ENCODE measurements around the gene PCDH15. TPM values are rescaled to one million over a fixed set of nuclear protein-coding genes. Genes with fewer than 3 reads are reported as not detected.

The PCDH15 gene
- total RNA-seq, 2 experiments from 2014 or later, result not detected

- H3K27ac ChIP-seq (ENCODE audit: low read depth in 1 of 2, low read length in 2 of 2), result no peak overlapping the region
- Mint-ChIP-seq H3K27ac (no peak overlapping the region), H3K4me3 (no peak overlapping the region), H3K9me3 (peaks cover 8% of the 10 kb centered on the region), H3K36me3 (ENCODE audit: low read depth) (no peaks in the 10 kb centered on the region), H3K4me1 (ENCODE audit: low read depth) (no peaks in the 10 kb centered on the region), H3K27me3 (no peaks in the 10 kb centered on the region)
- no peaks in the 10 kb centered on the region for H3K36me3 ChIP-seq (ENCODE audit: insufficient read depth, low read length)
- ChIA-PET CTCF (no interaction called here), POLR2A (no interaction called here)
- H3K4me3 ChIP-seq (ENCODE audit: low read length), result no peak overlapping the region
- H3K27me3 ChIP-seq (ENCODE audit: control insufficient read depth in 1 of 2, insufficient read depth in 2 of 2, low read length in 2 of 2), result no peaks in the 10 kb centered on the region
- ATAC-seq (ENCODE audit: poor library complexity) (no peak), DNase-seq (no peak)
- H3K9me3 ChIP-seq (ENCODE audit: control insufficient read depth in 1 of 2, insufficient read depth in 1 of 2, low read length in 2 of 2), result no peaks in the 10 kb centered on the region
- H3K4me1 ChIP-seq (ENCODE audit: insufficient read depth, low read length), result no peaks in the 10 kb centered on the region
- no peak for TF ChIP-seq CTCF (IDR thresholded peaks at IDR 0.05)
- intact Hi-C loops (cut with DNase I, micrococcal nuclease), result no loop called here
These were observed 193.0 kb downstream of the PCDH15 start for GRCh38 chr10:54607983-54608382.

- intact Hi-C loops (cut with DNase I, micrococcal nuclease), result no loop called here
- Mint-ChIP-seq H3K36me3 (ENCODE audit: low read depth) (no peaks in the 10 kb centered on the region), H3K27ac (no peak overlapping the region), H3K9me3 (peaks cover 8% of the 10 kb centered on the region), H3K4me1 (ENCODE audit: low read depth) (no peaks in the 10 kb centered on the region), H3K27me3 (no peaks in the 10 kb centered on the region), H3K4me3 (no peak overlapping the region)
- ChIA-PET CTCF (no interaction called here), POLR2A (no interaction called here)
- H3K4me1 ChIP-seq (ENCODE audit: insufficient read depth, low read length), result no peaks in the 10 kb centered on the region
- DNase-seq (no peak), ATAC-seq (ENCODE audit: poor library complexity) (no peak)
- no peaks in the 10 kb centered on the region for H3K27me3 ChIP-seq (ENCODE audit: control insufficient read depth in 1 of 2, insufficient read depth in 2 of 2, low read length in 2 of 2)
- TF ChIP-seq CTCF (IDR thresholded peaks at IDR 0.05), result no peak
- H3K9me3 ChIP-seq (ENCODE audit: control insufficient read depth in 1 of 2, insufficient read depth in 1 of 2, low read length in 2 of 2), result peaks cover 0 to 15% of the 10 kb centered on the region in 2 experiments
- H3K27ac ChIP-seq (ENCODE audit: low read depth in 1 of 2, low read length in 2 of 2), result no peak overlapping the region
- no peaks in the 10 kb centered on the region for H3K36me3 ChIP-seq (ENCODE audit: insufficient read depth, low read length)
- no peak overlapping the region for H3K4me3 ChIP-seq (ENCODE audit: low read length)
These were observed 206.7 kb downstream of the PCDH15 start for GRCh38 chr10:54594289-54594688.

DNA sequence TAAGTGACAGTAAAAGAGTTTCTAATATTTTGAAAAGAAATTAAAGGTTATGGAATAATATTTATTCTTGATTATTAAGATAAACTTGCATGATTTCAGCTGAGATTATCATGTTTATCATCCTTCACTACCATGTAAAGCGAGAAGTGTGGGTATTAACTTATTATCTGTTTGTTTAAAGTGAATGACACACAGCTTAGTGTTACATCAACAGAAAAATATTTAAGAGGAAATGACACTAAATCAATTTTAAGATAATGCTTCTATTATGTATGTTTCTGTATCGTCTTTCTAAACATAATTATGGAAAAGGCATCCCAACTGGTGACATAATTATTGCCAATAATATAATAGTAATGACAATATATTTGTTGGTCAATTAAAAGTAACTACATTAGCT lies 213.1 kb downstream of the PCDH15 start:
- Histone ChIP-seq H3K27me3 (ENCODE audit: control insufficient read depth in 1 of 2, insufficient read depth in 2 of 2, low read length in 2 of 2) (no peaks in the 10 kb centered on the region), H3K27ac (ENCODE audit: low read depth in 1 of 2, low read length in 2 of 2) (no peak overlapping the region), H3K36me3 (ENCODE audit: insufficient read depth, low read length) (no peaks in the 10 kb centered on the region), H3K4me3 (ENCODE audit: low read length) (no peak overlapping the region), H3K4me1 (ENCODE audit: insufficient read depth, low read length) (no peaks in the 10 kb centered on the region), H3K9me3 (ENCODE audit: control insufficient read depth in 1 of 2, insufficient read depth in 1 of 2, low read length in 2 of 2) (peaks cover 4 to 7% of the 10 kb centered on the region in 2 experiments)
- no peak overlapping the region for H3K4me3 Mint-ChIP-seq
- intact Hi-C loops (cut with DNase I, micrococcal nuclease), result no loop called here
- H3K9me3 Mint-ChIP-seq, result peaks cover 12% of the 10 kb centered on the region
- ChIA-PET POLR2A (no interaction called here), CTCF (no interaction called here)
- DNase-seq (no peak), ATAC-seq (ENCODE audit: poor library complexity) (no peak)
- H3K27me3 Mint-ChIP-seq, result no peaks in the 10 kb centered on the region
- no peaks in the 10 kb centered on the region for H3K36me3 Mint-ChIP-seq (ENCODE audit: low read depth)
- no peak overlapping the region for H3K27ac Mint-ChIP-seq
- TF ChIP-seq CTCF (IDR thresholded peaks at IDR 0.05), result no peak
- H3K4me1 Mint-ChIP-seq (ENCODE audit: low read depth), result no peaks in the 10 kb centered on the region

Measured in CD4-positive, alpha-beta T cell (primary cell).